Ecto neural progenitor cell (in vitro differentiated cells): ENCODE data around the gene UNK.
"Not testable (repeated sequence)": the region's sequence is repeated elsewhere in the genome, so short reads cannot be mapped to it uniquely, and the experiment has no call there.

Experiments
- DNase-seq: peaks from one replicate; pipeline ENCODE4 v3.0.0-alpha.2; 2018; ENCODE audit warnings: low spot score

UNK gene

DNA sequence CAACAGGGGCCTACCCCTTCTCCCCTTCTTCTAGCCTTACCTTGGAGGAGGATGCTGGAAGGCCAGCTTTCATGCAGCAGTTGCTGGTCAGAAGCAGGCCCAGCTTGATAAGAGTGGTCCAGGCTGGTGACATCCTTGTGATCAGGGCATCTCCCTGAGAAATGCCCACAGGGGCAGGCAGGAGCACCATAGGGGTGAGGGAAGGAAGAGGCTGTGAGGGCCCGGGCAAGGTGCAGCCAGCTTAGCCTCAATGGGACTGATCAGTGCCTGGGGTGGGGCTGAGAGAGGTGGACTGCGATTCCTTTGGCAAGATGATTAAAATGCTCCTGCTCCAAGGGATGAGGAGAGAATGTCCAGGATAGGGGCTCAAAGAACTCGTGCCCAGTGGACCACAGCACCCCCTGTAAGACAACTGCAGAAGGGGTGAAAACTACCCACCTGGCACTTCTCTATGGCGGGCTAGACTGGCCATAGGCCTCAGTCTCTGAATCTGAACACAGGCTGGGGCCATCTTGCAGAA is 10.1 kb upstream of the UNK start:
- DNase-seq, result peak; percentile 56

DNA sequence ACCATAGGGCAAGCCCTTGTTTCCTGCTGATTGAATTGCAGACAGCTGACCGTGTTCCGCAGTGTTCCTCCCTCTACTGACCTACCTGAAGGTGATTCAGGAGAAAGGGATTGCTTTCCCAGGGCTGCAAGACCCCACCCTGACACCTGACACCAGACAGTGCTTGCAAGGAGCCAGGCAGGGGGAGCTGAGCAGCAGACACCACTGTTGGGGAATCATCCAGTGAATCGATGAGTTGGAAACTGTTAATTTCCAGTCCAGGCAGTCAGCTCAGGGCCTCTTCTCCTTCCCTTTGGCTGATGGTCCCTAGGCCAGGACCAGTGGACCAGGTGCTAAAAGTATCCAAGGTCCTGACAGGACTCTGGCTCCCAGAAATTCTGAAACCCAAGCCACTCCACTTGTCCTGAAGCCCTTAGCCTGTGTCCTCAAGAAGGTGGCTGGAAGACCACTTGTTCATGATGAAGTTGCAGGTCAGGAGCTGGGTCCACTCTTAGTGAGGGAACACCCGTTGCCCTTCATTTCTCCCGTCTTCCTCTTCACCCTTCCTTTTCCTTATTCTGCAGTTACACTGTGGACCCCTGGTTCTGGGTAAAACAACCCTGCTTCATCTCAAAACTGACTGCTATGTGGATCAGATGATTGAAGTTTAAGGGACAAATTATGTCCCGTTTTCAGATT is 9.5 kb upstream of the UNK start:
- peak; percentile 66 for DNase-seq

- DNase-seq, result no peak
Observed at GRCh38 chr17:75776386-75777295, 8.0 kb upstream of the UNK start.

DNA sequence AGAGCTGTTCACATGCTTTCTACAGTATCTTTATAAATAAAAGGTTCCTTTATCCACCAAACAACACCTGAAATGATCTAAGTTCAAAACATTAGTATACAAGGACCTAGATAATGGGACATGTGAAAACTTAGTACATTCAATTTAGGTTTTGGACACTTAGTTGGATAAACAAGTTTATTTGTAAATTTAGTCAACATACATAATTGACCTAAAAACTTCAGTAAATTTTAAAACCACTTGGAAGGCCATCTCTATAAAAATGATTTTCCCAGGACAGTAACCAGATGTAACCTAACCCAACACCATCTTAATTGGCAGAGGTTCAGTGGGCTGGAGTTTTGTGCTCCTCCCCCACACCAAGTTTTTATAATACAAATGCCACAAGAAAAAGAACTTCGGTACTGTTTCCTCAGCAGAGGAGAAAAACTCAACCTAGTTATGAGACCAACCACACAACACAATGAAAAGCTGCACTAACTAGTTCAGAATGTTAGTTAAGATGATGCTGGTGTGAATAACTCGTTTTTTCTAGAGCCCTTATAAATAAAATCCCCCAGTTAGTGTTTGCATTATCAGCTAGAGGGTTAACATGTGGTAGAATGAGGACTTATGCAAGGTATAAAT is 7.2 kb upstream of the UNK start:
- DNase-seq, result no peak

DNA sequence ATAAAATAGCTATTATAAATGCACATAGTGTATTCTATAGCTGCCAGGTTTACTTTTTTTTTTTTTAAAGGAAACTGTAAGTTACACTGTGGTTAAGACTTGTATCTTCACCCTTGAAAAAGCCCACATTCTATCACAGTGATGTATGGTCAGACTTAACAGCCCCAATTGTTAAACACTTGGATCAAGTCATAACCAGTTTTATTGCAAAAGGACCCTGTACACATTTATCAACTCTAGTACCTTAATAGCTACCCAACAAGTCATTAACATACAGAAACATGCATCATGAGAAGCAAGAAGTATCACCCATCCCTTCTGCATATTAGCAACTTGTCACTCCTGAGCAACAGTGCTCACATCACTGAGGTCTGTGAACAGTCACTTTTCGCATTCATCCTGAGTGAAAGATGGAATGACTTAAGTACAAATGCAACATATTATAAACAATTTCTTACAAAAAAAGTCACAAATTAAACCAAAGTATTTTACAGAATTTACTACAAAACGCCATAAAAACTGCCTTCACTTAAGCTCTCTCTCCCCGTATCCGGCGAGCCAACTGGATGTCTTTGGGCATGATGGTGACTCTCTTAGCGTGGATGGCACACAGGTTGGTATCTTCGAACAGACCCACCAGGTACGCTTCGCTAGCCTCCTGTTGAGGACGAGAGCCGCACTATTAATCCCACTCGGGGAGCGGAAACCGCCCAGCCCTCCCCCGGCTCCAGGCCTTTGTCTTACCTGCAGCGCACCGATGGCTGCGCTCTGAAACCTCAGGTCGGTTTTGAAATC is 6.3 kb upstream of the UNK start:
- not testable (repeated sequence) for DNase-seq

GRCh38 chr17:75778861-75779249 is 5.8 kb upstream of the UNK start:
- peak; percentile 84 for DNase-seq

- peak; percentile 99 for DNase-seq
Observed at GRCh38 chr17:75779250-75779986, 5.2 kb upstream of the UNK start.

- DNase-seq, result no peak
Observed at GRCh38 chr17:75779987-75780889, 4.4 kb upstream of the UNK start.

- no peak for DNase-seq
Observed at GRCh38 chr17:75783069-75783783, 1.4 kb upstream of the UNK start.

DNA sequence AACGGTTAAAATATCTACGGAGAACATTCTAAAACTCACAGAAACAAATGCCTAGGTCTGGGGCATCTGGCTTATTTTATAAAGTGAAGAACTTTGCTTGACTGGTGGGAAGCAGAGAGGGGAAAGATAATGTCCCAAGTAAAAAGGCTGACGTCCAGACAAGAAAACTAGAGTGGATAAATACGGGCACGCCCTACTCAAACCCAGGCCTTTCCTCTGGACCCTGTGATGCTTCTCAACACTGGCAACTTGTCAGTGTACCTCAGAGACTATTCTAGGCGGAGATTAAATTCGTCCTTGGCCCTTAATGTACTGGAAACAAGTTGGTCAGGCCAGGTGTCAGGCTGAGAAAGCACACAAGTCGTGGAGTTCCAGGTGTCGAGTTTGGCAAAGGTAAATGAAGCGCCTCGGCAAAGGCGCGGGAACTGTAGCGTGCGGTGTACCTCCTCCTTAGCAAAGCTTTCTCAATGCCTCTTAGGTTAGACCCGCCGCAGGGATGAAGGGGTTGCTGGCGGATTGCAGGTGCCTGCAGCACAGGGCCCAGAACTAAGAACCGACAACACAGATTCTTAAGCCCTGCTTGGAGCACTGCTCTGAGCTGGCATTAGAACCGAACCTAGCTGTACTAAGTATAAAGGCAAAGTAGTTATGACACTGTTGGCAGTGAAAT is 668 bp upstream of the UNK start:
- DNase-seq, result peak; percentile 76

- peak; percentile 98 for DNase-seq
Observed at GRCh38 chr17:75785016-75785890, 647 bp downstream of the UNK start.

DNA sequence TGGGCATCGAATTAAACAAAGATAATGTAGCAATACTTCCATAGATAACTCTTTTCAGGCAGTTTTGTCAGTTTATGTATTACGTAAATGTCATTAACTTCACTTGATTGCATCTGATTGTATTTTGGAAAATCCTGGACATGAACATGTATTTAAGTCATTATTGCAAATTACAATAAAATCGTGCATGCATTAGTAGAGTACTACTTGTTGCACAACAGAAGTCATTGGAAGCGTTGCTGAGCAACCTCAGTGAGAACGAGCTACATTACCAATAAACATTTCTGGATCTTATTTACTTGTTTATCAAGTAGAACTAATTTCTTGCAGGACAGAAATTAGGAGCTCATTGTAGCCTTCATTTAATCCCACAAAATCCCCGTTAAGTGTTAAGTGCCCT is 6.6 kb downstream of the UNK start:
- DNase-seq, result no peak

DNA sequence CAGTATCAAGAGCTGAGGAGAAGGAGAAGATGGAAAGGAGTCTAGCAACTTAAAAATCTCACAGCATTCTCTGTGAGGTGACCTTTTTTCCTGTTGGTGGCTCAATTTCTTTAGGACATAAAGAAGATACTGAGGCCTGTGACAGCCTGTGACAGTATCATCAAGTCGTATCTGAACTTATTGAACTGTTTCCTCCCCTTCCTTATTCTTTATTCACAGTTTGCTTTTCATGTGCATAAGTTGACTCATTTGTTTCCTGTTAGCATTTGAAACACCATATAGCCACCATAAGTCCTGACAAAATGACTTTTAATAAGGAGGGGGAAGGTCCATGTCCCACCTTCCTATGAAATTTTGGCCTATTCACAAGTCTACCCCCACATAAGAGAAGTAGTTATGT is 8.9 kb downstream of the UNK start:
- no peak for DNase-seq

GRCh38 chr17:75795820-75796607 is 11.4 kb downstream of the UNK start:
- DNase-seq, result no peak

- no peak for DNase-seq
Observed at GRCh38 chr17:75799402-75799801, 14.8 kb downstream of the UNK start.

DNA sequence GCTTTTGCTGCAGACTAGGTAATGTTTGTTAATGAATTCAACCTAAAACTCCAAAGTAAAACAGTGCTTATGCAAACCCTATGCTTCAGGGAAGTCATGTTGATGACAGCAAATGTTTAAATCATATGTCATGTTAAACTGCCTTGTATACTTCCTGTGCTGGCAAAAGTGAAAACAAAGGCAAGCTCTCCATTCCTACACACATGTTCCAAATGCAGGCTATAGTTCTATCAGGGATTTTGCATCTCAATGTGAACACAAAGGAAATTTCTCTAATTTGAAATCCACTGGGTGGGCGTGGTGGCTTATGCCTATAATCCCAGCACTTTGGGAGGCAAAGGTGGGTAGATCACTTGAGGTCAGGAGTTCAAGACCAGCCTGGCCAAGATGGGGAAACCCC is 19.3 kb downstream of the UNK start:
- no peak for DNase-seq
